GM20000 (cell line): ENCODE data around the gene IL17D.
A peak's percentile ranks its signal among the peaks of the same experiment; 100 is the strongest.
"Not testable (repeated sequence)": the region's sequence is repeated elsewhere in the genome, so short reads cannot be mapped to it uniquely, and the experiment has no call there.

Experiments
- DNase-seq: peaks from one replicate; pipeline ENCODE4 v3.0.0; 2012; ENCODE audit warnings: low spot score
- TF ChIP-seq, protein P1 (sequence below): IDR thresholded peaks from 2 replicates; pipeline ENCODE4 v1.5.1; 2012; ENCODE audit warnings: mild to moderate bottlenecking, control low read depth; ENCODE audit errors: extremely low read depth, missing control alignments

Gene IL17D

GRCh38 chr13:20729633-20730585 lies 26.4 kb downstream of the IL17D start:
- TF ChIP-seq, protein P1, sequence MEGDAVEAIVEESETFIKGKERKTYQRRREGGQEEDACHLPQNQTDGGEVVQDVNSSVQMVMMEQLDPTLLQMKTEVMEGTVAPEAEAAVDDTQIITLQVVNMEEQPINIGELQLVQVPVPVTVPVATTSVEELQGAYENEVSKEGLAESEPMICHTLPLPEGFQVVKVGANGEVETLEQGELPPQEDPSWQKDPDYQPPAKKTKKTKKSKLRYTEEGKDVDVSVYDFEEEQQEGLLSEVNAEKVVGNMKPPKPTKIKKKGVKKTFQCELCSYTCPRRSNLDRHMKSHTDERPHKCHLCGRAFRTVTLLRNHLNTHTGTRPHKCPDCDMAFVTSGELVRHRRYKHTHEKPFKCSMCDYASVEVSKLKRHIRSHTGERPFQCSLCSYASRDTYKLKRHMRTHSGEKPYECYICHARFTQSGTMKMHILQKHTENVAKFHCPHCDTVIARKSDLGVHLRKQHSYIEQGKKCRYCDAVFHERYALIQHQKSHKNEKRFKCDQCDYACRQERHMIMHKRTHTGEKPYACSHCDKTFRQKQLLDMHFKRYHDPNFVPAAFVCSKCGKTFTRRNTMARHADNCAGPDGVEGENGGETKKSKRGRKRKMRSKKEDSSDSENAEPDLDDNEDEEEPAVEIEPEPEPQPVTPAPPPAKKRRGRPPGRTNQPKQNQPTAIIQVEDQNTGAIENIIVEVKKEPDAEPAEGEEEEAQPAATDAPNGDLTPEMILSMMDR = no peak
- DNase-seq = peak; percentile 4

GRCh38 chr13:20738616-20739015 lies 35.1 kb downstream of the IL17D start:
- DNase-seq = no peak
- TF ChIP-seq, protein P1 = no peak

DNA sequence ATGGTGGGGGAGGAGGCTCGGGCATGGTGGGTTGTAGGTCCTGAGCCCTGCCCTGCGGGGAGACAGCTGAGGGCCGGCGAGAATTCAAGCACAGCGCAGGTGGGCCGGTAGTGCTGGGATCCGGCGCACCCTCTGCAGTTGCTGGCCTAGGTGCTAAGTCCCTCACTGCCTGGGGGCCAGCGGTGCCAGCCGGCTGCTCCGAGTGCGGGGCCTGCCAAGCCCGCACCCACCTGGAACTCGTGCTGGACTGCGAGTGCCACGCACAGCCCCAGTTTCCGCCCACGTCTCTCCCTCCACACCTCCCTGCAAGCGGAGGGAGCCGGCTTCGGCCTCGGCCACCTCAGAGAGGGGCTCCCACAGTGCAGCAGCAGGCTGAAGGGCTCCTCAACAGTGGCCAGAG lies 36.5 kb downstream of the IL17D start:
- TF ChIP-seq, protein P1 = no peak
- DNase-seq = no peak

GRCh38 chr13:20743830-20744404 lies 40.4 kb downstream of the IL17D start:
- not testable (repeated sequence) for DNase-seq

DNA sequence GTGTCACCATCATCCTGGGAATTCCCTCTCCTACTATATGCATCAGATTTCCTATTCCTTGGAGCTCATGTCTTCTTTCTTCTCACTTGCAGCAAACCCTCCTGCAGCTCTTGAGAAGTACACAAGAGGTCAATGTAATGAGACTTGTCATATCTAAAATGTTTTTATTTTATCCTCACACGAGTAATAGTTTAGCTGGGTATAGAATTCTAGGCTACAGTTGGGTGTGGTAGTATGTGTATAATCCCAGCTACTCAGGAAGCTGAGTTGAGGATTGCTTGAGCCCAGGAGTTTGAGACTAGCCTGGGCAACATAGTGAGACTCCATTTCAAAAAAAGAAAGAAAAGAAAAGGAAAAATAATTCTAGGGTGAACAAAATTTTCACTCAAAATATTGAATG lies 45.9 kb downstream of the IL17D start:
- TF ChIP-seq, protein P1 = no peak
- no peak for DNase-seq

- DNase-seq = no peak
- TF ChIP-seq, protein P1 = no peak
Observed at GRCh38 chr13:20754009-20754408, 50.5 kb downstream of the IL17D start.

DNA sequence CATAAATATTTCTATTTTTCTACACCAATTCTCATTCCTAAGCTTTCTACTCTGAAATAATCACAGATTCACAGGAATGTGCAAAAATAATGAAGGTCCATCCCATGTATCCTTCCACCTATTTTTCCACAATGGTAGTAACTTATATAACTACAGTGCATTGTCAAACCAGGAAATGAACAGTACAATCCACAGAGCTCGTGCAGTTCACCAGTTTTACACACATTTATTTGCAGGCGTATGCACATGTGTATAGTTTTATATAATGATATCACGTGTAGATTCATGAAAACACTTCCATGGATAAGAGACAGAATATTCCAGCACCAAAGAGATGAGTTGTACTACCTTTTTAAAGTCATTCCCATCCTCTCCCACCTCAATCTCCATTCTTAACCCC lies 57.4 kb downstream of the IL17D start:
- TF ChIP-seq, protein P1 = no peak
- no peak for DNase-seq
